NCI-H345 treated with DMSO at 0.1 percent for 48 hours (cell line): ENCODE results near the gene NPM3.

Source experiments
- DNase-seq: peaks from one replicate; lab custom pipeline; 2025; ENCODE audit not compliant: unreplicated experiment; lab: John Stamatoyannopoulos, UW

Gene NPM3

DNA sequence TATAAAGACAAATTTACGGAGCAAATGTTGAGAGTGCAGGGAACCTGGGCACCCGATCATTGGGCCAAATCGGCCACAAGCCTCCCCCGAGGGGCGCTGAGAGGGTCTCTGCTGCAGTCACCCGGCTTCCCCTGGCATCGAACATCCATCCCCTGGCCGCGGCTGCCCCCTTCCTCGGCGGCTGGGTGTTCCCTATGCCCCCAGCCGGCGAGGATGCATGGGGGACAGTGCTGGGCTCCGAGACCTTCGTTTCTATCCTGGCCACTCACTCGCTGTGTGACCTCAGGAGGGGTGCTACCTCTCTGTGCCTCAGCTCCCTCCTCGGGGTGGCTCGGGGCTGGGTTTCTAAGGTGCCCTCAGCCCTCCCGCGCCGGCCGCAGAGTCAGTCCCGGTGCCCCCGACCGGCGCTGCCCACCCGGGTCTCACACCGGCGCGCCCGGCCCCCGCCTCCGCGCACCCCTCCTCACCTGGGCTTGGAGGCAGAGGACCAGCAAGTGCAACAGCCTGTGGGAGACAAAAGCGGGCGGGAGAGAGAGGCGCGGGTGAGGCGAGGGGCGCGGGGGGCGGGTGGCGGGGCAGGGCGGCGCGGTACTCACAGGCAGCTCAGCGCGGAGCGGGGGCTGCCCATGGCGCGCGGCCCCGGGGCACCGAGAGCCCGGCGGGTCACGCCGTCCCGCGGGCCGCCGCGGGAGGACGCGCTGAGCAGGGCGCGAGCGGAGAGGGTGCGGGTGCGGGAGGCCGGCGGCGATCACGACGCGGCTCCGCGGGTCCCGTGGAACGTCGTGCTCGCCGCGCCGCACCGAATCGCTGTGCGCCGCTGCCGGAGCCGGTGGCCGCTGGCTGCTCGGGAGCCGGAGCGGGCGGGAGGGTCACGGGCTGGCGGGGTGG is 7.7 kb downstream of the NPM3 start, which contains the start of gene FGF8:
TSS of gene FGF8 (minus strand) at position 842 of the 888 bp plus-strand sequence. CDS start at position 628, 214 bp downstream.
- no peak for DNase-seq

DNA sequence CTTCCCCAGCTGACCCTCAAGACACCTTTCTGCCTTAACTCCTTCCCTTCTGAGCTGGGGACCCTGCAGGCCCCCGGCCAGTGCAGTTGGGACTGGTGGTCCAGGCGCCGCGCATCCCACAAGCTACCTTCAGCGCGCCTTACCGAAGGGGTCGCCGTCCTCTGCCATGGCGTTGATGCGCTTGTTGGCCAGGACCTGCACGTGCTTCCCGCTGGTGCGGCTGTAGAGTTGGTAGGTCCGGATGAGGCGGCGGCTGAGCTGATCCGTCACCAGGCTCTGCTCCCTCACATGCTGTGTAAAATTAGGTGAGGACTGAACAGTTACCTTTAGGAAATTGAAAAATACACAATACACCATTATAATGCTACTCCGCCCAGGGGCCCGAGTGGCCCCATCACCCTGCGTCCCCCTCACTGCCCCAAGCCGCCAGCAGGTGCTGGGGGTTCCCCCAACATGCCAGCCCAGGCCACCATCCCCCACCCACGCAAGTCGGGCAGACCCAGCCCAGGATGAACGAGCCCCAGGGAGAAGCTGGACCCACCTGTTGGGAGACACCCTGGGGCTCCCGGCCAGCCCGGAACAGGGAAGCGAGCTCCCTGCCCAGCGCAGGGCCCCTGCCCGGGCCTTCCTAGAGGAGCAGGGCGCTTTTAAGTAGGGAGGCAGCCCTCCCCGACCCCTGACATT is 8.5 kb downstream of the NPM3 start:
- DNase-seq: no peak

DNA sequence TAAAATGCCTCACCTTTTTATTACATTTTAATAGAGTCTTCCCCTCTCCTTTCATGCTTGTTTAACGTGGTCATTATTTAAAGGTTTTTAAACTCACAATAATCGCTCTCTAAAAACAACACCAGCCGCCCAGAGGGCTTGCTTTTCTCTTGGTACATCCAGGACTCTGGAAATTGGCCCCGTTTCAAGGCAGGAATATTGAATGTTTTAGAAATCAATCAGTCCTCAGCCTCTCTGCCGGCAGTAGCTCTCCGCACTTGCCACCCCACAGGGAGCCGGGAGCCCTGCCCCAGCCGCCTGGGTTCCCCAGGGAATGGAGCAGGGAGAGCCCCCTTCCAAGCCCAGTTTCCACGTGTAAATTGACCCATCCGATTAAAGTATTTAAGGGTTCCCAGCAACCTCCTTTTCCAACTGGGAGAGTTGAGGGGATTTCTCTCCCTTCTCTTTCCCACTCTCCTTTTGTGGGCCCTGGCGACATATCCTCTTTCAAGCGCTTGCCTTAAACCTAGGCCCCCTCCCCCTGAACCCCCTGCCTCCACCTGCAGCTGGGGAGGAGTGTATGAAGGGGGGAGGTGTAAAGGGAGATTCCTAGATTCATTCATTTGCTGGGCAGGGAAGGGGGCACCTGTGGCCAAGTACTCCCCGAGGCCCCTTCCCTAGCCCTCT is 9.2 kb downstream of the NPM3 start:
- no peak for DNase-seq

DNA sequence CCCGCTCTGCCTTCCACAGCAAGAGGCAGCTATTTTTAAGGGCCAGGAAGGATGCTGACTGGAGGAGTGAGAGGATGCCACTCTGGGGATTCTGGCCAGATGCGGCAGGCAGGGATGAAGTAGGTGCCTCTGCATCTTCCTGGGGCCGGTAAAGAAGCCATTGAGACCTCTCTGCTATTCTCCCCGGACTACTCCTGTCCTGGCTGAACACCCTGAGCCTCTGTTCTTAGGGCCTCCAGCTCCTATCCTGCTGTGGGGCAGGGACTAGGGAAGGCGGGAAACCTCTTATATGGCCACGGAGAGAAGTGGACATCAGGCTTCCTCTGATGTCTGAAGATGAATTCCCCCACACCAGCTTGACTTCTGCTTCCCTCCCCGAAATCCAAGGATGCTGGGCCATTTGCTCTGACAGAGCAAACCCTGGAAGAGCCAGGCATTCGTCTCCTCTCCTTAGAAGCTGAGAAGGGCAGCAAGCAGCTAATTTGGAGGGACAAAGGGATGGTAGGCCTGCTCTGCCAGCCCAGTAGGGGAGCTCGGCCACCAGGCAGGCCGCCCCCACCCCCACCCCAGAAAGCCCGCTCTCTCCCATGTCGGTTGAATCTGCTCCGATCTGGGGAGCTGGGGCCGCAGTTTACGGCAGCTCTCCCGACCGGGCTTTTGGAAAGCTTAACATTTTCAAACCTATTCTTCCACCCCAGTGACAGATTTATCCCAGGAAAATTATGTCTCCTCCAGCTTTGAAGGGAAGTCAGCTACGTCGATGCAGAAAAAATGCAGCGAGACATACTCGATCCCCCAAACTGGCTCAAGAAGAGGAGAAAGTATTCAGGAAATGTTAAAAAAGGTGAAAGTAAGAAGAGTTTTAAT is 10.1 kb downstream of the NPM3 start:
- no peak for DNase-seq

DNA sequence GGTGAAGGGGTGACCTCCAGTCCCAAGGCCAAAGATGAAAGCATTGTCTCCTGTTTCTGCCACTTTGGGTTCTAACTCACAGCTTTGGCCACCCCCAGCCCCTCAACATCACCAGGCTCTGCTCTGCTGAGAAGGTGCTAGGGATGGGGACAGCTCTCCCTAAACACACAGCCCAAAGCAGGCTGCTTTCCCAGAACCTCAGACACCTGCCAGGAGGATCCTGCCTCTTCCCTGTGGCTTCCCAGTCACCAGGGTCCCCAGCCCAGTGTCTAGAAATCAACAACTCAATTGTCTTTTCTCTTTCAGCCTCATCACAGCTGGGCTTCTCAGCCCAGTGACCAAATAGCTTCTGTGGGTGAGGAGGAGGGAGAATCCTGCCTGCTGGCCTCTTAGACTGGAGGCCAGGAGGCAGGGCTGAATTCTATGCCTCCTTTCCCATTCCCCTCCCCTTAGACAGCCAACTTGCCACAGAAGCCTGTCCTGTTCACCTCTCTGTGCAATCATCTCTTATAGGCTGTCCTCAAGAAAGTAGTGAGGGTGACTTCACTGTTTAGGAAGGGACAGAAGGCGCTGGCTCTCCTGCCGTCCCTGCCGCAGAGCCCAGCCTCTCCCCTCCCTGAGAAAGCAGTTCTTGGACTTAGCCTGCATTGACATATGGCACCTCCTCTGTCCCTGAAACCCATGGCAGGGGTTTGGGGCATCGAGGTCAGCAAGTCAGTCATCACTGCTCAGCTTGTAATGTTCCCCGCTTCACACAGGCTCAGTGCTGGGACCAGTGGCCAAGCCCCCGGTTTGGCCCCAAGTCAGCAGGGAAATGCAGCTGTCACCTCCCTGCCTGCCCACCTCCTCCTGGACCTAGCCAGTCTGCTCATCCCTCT is 11.0 kb downstream of the NPM3 start:
- no peak for DNase-seq

DNA sequence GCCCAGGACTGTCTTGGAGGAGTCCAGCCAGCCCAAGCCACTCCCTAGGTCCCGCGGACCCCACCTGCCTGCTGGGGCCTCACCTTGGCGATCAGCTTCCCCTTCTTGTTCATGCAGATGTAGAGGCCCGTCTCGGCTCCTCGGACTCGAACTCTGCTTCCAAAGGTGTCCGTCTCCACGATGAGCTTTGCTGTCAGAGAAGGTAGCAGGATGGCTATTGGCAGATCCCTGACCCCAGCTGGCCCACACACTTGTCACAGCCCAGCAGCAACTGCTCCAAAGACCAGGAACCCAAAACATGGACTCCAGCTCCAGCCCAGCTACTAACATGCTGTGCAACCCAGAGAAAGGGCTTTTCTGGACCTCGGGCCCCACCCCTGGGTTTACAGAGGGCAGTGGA is 11.9 kb downstream of the NPM3 start:
- no peak for DNase-seq

DNA sequence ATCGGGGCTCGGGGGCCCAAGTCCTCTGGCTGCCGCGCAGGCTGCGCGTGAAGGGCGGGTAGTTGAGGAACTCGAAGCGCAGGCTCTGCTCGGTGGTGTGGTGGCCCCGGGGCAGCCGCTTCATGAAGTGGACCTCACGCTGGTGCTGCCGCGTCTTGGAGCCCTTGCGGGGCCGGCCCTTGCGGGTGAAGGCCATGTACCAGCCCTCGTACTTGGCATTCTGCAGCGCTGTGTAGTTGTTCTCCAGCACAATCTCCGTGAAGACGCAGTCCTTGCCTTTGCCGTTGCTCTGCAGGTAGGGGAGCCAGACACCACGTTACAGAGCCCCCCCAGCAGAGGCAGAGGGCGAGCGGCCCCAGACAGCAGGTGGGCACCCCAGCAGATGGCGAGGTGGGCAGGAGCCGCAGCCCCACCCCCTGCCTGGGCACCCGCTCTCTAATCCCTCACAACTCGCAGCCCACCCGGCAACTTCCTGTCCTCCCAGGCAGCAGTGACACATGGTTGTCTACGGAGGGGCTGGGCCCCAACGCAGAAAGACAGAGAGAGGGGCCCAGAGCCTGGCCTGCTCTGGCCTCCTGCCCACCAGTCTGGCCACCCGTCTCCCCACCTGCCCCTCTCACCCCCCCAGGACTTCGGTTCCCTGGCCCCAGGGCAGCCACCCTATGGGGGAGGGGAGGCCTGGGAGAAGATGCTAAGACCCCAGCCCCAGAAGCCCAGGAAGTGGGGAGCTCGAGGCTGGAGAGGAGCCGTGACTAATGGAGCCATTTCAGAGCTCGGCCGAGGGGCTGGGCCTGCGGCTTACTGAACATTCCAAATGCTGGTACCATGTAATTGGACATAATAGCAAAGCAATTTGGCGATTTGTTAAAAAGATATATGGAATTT is 12.7 kb downstream of the NPM3 start:
- no peak for DNase-seq

DNA sequence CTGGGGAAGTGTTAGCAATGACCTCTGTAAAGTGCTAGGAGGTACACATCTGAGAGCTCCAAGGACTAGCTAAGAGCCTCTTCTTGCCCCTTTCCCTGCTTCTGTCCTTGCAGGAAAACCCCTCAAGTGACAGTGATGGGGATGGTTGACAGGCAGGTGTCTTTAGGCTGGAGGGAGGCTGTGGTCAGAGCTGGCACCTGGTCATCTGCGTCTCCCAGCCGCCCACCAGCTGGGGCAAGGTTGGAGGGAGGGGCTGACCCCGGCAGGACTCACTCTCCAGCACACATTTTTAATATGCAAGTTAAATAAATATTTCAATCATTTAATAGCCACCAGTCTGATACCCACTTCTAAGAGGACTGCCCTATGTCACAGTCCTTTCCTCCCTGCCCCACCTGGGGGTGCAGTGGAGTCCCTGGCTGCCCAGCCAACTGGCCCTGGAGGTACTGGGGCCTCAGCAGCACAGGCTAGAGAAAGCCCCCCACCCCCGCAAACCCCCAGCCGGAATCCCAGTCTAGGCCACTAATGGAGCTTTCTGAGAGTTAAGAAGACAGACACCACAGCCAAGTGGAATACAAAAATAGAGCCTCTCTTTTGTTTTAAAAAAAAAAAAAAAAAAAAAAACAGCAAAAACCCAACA is 13.6 kb downstream of the NPM3 start:
- DNase-seq: no peak

DNA sequence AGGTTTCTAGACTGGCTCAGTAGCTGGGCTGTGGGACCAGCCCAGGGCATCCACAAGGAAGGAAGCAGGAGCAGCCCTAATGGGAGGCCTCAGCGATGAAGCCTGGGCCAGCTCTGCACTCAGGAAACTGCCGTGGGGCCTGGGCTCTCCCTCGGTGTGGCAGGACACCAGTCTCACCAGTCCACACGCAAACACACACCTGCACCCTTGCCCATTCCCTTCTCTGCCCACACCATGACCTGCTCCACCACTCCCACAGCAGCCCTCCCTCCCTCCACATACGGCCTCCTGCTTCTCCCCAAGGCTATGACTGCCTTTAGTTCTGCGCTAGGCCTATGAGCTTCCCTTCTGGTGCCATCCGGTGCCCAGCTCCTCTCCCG is 14.5 kb downstream of the NPM3 start:
- DNase-seq: no peak

DNA sequence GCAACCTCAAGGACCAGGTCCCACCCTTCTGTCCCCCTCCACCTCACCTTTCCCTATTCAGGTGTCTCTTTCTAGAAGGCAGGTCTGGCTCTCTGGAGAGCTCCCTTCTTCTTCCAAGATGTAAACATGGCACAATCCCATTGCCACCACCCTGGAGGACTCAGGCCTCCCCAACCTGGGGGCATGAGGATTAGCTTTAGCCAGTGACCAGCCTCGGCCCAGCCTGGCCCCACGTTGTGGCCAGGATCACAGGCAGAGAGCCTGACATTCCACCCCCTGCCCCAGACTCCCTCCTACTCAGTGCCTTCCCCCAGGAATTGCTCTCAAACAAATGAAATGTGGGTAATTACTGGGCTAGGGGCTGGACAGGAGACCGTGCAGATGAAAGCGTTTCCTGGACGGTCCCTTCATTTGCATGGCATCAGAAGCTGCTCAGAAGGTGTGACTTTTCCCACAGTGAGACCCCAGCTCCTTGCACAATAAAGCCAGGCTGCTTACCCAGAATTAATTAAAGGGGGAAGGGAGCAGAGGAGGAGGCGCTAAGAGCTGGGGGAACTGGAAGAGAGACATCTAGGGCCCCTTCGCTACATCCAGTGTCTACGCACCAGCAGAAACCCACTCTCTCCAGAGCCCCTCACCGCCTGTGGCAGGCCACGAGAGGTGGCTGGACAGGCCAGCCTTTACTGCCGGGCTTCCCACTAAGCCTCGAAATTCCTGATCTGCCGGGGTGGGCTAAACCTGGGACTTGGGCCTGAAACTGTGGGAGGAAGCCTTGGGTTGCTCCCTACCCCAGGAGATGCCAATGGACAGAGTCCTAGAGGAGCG is 15.1 kb downstream of the NPM3 start:
- no peak for DNase-seq

DNA sequence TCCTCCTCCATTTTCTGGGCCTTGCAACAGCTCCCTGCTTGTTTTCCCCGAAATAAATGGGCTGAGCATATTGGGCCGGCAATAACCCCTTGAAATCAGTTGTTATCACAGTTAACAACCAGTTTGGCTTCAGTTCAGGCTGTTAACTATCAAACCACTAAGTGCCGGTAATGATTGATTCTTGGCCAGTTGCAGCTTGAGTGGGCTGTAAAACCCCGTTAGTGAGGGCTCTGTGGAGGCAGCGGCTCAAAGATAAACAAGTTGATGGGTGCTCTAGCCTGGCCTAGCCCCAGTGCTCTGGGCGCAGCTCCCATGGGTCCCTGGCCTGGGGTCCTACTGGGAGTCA is 15.7 kb downstream of the NPM3 start:
- no peak for DNase-seq

DNA sequence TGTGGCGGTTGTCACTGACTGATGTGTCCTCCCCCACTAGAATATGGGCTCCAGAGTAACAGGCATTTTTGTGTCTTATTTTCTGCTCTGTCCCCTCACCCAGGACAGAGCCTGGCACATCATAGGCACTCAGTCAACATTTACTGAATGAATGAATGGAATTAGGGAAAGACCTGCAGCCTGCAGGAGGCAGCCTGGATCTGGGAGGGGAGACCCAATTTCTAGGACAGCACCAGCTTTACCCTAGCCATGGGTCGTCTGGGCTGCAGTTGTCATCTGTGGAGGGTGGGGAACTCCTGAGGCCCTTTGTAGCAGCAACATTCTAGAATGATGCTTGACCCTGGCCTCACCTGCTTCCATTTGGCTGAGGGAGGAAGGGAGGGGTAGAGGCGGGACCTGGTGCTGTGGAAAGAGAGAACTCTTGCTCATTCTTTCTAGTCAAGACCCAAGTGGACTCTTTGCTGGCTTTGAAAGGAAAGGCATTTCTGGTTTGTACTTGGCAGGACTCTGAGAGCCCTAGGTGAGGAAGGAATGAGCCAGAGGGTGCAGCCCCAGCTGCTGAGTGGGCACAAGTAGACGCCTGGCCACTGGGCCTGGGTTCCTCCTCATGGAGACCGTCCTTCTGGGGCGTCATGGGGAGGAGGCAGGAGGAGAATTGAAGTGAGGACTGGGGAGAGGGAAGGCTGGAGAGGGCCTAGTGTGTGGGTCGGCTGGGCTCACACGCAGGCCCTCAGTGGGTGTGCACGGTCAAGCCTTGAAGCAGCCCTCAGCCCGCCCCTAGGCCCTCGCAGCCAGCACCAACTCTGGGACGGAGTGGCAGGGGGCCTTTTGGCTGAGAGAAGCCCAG is 16.3 kb downstream of the NPM3 start:
- no peak for DNase-seq

DNA sequence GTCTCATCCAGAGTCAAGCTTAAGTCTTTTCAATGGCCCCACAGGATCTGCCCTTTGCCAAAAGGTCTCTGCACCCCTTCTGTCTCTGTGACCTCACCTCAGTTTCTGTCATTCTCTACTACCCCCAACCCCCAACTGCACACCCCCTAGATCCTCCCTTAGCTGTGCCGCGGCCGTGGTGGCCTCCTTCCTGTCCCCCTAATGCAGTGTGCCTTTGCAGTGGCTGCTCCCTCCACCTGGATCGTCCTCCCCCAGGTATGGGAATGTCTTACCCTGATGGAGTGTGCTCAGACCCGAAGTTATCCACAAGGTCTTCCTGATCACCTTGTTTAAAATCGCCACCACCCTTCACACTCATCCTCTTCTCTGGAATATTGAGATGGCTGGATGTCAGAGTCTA is 16.9 kb downstream of the NPM3 start:
- no peak for DNase-seq

DNA sequence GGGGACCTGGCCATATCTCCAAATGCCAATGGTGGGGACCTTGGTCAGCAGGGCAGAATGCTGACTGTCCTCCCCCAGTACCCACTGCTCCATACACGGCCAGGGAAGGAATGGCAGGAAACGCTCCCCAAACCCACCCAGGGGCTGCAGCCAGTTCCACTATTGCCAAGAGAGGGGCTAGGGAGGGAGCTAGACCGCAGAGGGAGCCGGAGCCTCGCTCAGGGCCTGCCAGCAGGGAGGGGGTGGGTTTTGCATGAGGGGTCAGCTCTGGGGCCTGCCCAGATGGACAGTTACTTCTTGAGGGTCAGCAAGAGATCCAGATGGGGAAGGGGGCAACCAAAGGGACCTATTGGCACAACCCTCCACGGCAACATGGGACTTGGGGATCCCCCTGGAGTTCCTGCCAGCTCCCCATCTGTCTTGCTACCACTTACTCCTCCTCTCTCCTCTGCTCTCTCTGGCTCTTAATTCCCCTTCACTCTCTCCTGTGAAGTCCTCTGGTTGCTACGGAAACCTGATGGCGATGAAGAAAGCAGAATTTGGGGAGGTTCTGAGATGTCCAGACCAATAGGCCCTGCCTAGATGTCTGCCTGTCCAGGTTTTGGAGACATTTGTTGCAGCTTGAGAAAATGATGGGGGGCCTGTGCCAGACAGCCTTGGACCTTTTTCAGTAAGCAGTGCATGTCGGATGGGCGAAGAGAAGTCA is 20.0 kb downstream of the NPM3 start:
- no peak for DNase-seq

DNA sequence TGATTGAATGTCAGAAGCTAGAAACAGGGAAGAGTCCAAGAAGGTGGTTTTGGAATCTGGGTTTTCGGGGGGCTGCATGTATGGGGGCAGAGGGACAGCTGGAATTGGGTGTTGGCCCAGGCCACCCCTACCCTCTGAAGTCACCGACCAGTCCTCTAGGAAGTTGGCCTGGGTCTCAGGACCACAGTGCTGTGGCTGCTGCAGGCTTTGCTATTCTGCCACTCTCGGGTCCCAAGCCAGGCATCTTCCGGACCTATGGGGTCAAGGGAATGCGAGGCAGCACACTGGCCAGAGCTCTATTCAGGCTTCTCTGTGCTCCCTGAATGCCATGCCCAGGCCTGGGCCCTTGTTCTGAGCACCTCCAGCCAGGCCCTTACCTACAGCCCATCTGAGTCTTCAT is 20.5 kb downstream of the NPM3 start:
- DNase-seq: no peak

DNA sequence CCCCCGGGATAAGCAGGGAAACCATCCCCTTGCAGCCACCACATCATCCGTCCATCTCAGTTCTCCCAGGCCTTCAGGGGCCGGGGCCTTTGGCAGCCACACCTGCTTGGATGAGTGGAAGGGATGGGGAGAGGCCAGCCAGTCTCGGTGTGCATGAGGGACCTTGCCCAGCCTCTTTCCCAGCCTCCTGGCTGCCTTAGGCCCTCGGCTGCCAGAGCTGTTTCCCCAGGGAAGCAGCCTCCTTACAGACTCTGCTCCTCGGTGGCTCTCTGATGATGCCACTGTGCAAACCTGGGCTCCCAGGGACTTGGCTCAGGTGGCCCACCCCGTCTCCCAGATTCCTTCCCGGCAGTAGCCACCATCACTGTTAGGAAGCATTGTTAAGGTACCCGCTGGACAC is 22.0 kb downstream of the NPM3 start:
- no peak for DNase-seq
